CD4-positive, alpha-beta T cell treated with Interleukin-17A for 1 hour (primary cell): ENCODE results near the gene GAL3ST2.
"Not testable (repeated sequence)": the region's sequence is repeated elsewhere in the genome, so short reads cannot be mapped to it uniquely, and the experiment has no call there.

Experiments
- DNase-seq: peaks from one replicate; pipeline ENCODE4 v3.0.0-alpha.2; 2020

The GAL3ST2 gene

GRCh38 chr2:241809383-241810306 is 33.0 kb downstream of the GAL3ST2 start:
- DNase-seq: no peak

- no peak for DNase-seq
Observed at GRCh38 chr2:241810307-241811200, 33.9 kb downstream of the GAL3ST2 start.

- no peak for DNase-seq
Observed at GRCh38 chr2:241811201-241811951, 34.8 kb downstream of the GAL3ST2 start.

GRCh38 chr2:241811952-241812729 is 35.5 kb downstream of the GAL3ST2 start:
- DNase-seq: no peak

GRCh38 chr2:241812730-241813643 is 36.4 kb downstream of the GAL3ST2 start:
- DNase-seq: no peak

GRCh38 chr2:241813644-241814392 is 37.2 kb downstream of the GAL3ST2 start:
- peak; percentile 54 for DNase-seq

- no peak for DNase-seq
Observed at GRCh38 chr2:241814393-241814642, 37.7 kb downstream of the GAL3ST2 start.

GRCh38 chr2:241814643-241815476 is 38.2 kb downstream of the GAL3ST2 start:
- DNase-seq: no peak

GRCh38 chr2:241815477-241816430 is 39.1 kb downstream of the GAL3ST2 start:
- no peak for DNase-seq

- no peak for DNase-seq
Observed at GRCh38 chr2:241816431-241817121, 40.0 kb downstream of the GAL3ST2 start.

GRCh38 chr2:241817126-241817820 is 40.7 kb downstream of the GAL3ST2 start:
- DNase-seq: peak; percentile 29

GRCh38 chr2:241817821-241818215 is 41.2 kb downstream of the GAL3ST2 start:
- not testable (repeated sequence) for DNase-seq

- no peak for DNase-seq
Observed at GRCh38 chr2:241818229-241818942, 41.8 kb downstream of the GAL3ST2 start.

- no peak for DNase-seq
Observed at GRCh38 chr2:241818943-241819270, 42.3 kb downstream of the GAL3ST2 start.

GRCh38 chr2:241819947-241820624 is 43.5 kb downstream of the GAL3ST2 start:
- not testable (repeated sequence) for DNase-seq
